Keratinocyte (primary cell): ENCODE measurements around the gene EEF1A2. TPM values are rescaled to one million over a fixed set of nuclear protein-coding genes. Genes with fewer than 3 reads are reported as not detected.

ENCODE experiments used
- DNase-seq: peaks from one replicate; pipeline ENCODE4 v3.0.0-alpha.2; 2011; ENCODE audit warnings: low read depth, missing footprints, low spot score
- FAIRE-seq: peaks from 2 replicates; lab custom pipeline; 2011; peaks lifted over from hg19 to GRCh38; lab: Jason Lieb, UNC
- H2AFZ ChIP-seq: 2 replicates; pipeline ENCODE4 v1.6.0; 2012; ENCODE audit warnings: low read length, control low read depth, inconsistent platforms; ENCODE audit not compliant: control insufficient read depth
- H3K27ac ChIP-seq: 2 replicates; pipeline ENCODE4 v1.5.1; 2011; ENCODE audit warnings: low read length; ENCODE audit not compliant: control insufficient read depth, insufficient read depth
- H3K27me3 ChIP-seq: 3 replicates; pipeline ENCODE4 v1.6.0; 2011; ENCODE audit warnings: low read length; ENCODE audit not compliant: control insufficient read depth, insufficient read depth; ENCODE audit errors: extremely low read depth
- H3K36me3 ChIP-seq, 2 experiments: 2 replicates in 1 of 2; 3 replicates in 1 of 2; pipeline ENCODE4 v1.5.1; 2011; ENCODE audit warnings: low read length in 2 of 2, mild to moderate bottlenecking in 1 of 2; ENCODE audit not compliant: control insufficient read depth in 2 of 2, insufficient read depth in 2 of 2; ENCODE audit errors: extremely low read depth in 1 of 2
- H3K4me1 ChIP-seq: 3 replicates; pipeline ENCODE4 v1.5.1; 2011; ENCODE audit warnings: low read length; ENCODE audit not compliant: control insufficient read depth, insufficient read depth; ENCODE audit errors: extremely low read depth
- H3K4me2 ChIP-seq: 3 replicates; pipeline ENCODE4 v1.6.0; 2011; ENCODE audit warnings: low read depth, low read length; ENCODE audit not compliant: control insufficient read depth, insufficient read depth; ENCODE audit errors: extremely low read depth
- H3K4me3 ChIP-seq, 3 experiments: fragments of 200-600 bp in 1 of 3; sonication (generic) in 1 of 3; 2 replicates in 2 of 3; 3 replicates in 1 of 3; pipeline ENCODE4 v1.5.1; 2011 to 2016; ENCODE audit warnings: low read length in 3 of 3, mild to moderate bottlenecking in 3 of 3, control low read depth in 2 of 3, inconsistent platforms in 1 of 3, low read depth in 1 of 3, mixed read lengths in 1 of 3, mixed run types in 1 of 3, moderate library complexity in 1 of 3; ENCODE audit not compliant: control insufficient read depth in 2 of 3, insufficient read depth in 2 of 3; ENCODE audit errors: extremely low read depth in 1 of 3
- H3K79me2 ChIP-seq: 2 replicates; pipeline ENCODE4 v1.6.0; 2012; ENCODE audit warnings: low read length; ENCODE audit not compliant: control insufficient read depth, insufficient read depth
- H3K9ac ChIP-seq: 3 replicates; pipeline ENCODE4 v1.6.0; 2011; ENCODE audit warnings: low read length; ENCODE audit not compliant: control insufficient read depth, insufficient read depth; ENCODE audit errors: extremely low read depth
- H3K9me1 ChIP-seq: 3 replicates; pipeline ENCODE4 v1.6.0; 2011; ENCODE audit warnings: low read length; ENCODE audit not compliant: control insufficient read depth, insufficient read depth; ENCODE audit errors: extremely low read depth
- H3K9me3 ChIP-seq: 2 replicates; pipeline ENCODE4 v1.5.1; 2012; ENCODE audit warnings: low read depth, low read length; ENCODE audit not compliant: control insufficient read depth
- H4K20me1 ChIP-seq: 3 replicates; pipeline ENCODE4 v1.6.0; 2011; ENCODE audit warnings: low read length; ENCODE audit not compliant: control insufficient read depth, insufficient read depth; ENCODE audit errors: extremely low read depth
- EZH2 ChIP-seq: IDR thresholded peaks from one replicate; pipeline ENCODE4 v1.6.1; 2012; ENCODE audit warnings: inconsistent platforms, mild to moderate bottlenecking, low read length, moderate library complexity
- dilution Hi-C: fragments of 300-500 bp; cut with MboI; formaldehyde crosslinking; loops from one replicate; pipeline ENCODE4 v1.7.0; 2020; ENCODE audit warnings: low sequenced_read_pairs; ENCODE audit not compliant: extremely low pct_ligation_motif_present
- polyA plus RNA-seq, 5 experiments: library from polyadenylated mRNA; depleted of rRNA in 3 of 5; stranded (reverse) in 3 of 5; stranded (forward) in 1 of 5; unstranded in 1 of 5; fragments of >200 nt; gene quantifications; 1 replicate in 1 of 5; 2 replicates in 3 of 5; 3 replicates in 1 of 5; pipeline versions ENCODE4 v1.2.1 to v1.2.3, GENCODE V29; 2011 to 2012; ENCODE audit warnings: missing spikeins in 2 of 5, low read depth in 1 of 5, low replicate concordance in 1 of 5
- TF ChIP-seq, protein P1 (sequence below), 3 experiments: IDR thresholded peaks in 1 of 3; conservative IDR thresholded peaks in 1 of 3; optimal IDR thresholded peaks in 1 of 3; 2 replicates in 2 of 3; 3 replicates in 1 of 3; pipeline versions ENCODE3 to v1.5.1; 2011; ENCODE audit warnings: low read length in 3 of 3, mild to moderate bottlenecking in 3 of 3, moderate library complexity in 2 of 3, control low read depth in 1 of 3, inconsistent platforms in 1 of 3; ENCODE audit not compliant: insufficient read depth in 2 of 3; ENCODE audit errors: extremely low read depth in 1 of 3

Gene EEF1A2
- polyA plus RNA-seq, 1 donor (not counting 4 experiments of a cell fraction or from before 2014, with no cell fraction given): 0.12 TPM

- Histone ChIP-seq H3K79me2 (no peaks in the 10 kb centered on the region), H3K4me2 (no peak overlapping the region), H3K9me1 (no peaks in the 10 kb centered on the region), H3K9me3 (no peaks in the 10 kb centered on the region), H3K36me3 (no peaks in the 10 kb centered on the region), H4K20me1 (no peaks in the 10 kb centered on the region), H3K27me3 (peaks cover 77% of the 10 kb centered on the region), H3K27ac (no peak overlapping the region), H2AFZ (no peak overlapping the region), H3K4me1 (no peaks in the 10 kb centered on the region), H3K4me3 (no peak overlapping the region), H3K9ac (no peak overlapping the region)
- DNase-seq: no peak
- no peak for FAIRE-seq
- TF ChIP-seq EZH2: no peak
- TF ChIP-seq, protein P1, sequence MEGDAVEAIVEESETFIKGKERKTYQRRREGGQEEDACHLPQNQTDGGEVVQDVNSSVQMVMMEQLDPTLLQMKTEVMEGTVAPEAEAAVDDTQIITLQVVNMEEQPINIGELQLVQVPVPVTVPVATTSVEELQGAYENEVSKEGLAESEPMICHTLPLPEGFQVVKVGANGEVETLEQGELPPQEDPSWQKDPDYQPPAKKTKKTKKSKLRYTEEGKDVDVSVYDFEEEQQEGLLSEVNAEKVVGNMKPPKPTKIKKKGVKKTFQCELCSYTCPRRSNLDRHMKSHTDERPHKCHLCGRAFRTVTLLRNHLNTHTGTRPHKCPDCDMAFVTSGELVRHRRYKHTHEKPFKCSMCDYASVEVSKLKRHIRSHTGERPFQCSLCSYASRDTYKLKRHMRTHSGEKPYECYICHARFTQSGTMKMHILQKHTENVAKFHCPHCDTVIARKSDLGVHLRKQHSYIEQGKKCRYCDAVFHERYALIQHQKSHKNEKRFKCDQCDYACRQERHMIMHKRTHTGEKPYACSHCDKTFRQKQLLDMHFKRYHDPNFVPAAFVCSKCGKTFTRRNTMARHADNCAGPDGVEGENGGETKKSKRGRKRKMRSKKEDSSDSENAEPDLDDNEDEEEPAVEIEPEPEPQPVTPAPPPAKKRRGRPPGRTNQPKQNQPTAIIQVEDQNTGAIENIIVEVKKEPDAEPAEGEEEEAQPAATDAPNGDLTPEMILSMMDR (optimal IDR thresholded peaks at IDR 0.05 in 1 of 3, IDR thresholded peaks at IDR 0.05 in 1 of 3, conservative IDR thresholded peaks at IDR 0.05 in 1 of 3; ENCODE audit: extremely low read depth in 1 of 3, insufficient read depth in 2 of 3, low read length in 3 of 3): no peak
- dilution Hi-C loops: no loop called here
Observed at GRCh38 chr20:63468421-63468820, 30.5 kb downstream of the EEF1A2 start.

DNA sequence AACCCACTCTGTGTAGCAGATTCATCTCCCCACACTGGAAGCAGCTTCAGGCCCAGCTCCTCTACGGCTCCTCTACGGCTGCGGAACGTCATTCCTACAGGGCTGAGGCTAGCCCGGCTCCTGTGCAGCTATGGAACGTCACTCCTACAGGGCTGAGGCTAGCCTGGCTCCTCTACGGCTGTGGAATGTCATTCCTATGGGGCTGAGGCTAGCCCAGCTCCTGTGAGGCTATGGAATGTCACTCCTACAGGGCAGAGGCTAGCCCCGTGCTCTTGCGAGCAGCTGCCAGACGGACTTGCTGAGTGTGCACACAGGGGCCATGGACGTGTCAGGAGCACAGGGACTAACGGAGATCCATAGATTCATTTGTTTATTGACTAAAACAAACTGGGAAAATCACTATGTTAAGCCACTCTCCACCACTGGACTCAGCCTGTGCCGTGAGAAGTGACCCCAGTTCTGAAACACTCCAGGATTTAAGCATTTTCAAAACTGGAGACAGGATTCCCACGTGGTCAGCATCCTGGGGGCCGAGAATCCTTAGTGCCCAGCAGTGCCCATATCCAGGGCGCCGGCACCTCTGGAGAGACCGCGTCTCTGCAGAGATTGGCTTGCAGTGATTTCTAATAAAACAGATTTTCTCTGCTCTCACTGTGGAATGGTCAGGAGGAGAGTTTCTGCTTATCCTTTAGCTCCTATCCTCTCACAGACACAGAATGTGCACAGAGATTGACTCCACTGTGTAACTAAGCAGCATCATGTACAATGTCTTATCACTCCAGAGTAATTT is 31.4 kb downstream of the EEF1A2 start:
- H2AFZ ChIP-seq: no peak overlapping the region
- dilution Hi-C loops: no loop called here
- DNase-seq (no peak), FAIRE-seq (no peak)
- no peaks in the 10 kb centered on the region for H4K20me1 ChIP-seq
- H3K4me1 ChIP-seq: no peaks in the 10 kb centered on the region
- no peaks in the 10 kb centered on the region for H3K9me1 ChIP-seq
- no peak for TF ChIP-seq EZH2
- TF ChIP-seq, protein P1 (optimal IDR thresholded peaks at IDR 0.05 in 1 of 3, IDR thresholded peaks at IDR 0.05 in 1 of 3, conservative IDR thresholded peaks at IDR 0.05 in 1 of 3; ENCODE audit: extremely low read depth in 1 of 3, insufficient read depth in 2 of 3, low read length in 3 of 3): no peak
- no peaks in the 10 kb centered on the region for H3K36me3 ChIP-seq
- no peak overlapping the region for H3K9ac ChIP-seq
- no peaks in the 10 kb centered on the region for H3K79me2 ChIP-seq
- peaks cover 75% of the 10 kb centered on the region for H3K27me3 ChIP-seq
- no peaks in the 10 kb centered on the region for H3K9me3 ChIP-seq
- no peak overlapping the region for H3K27ac ChIP-seq
- no peak overlapping the region for H3K4me2 ChIP-seq
- no peak overlapping the region for H3K4me3 ChIP-seq
